GM15510 (cell line): ENCODE measurements around the gene POC1A.

Experiments
- POLR2A ChIP-seq: IDR thresholded peaks from 3 replicates; pipeline ENCODE4 v1.6.1; 2011; ENCODE audit warnings: borderline replicate concordance; ENCODE audit not compliant: insufficient read length; ENCODE audit errors: extremely low read depth

Gene POC1A

DNA sequence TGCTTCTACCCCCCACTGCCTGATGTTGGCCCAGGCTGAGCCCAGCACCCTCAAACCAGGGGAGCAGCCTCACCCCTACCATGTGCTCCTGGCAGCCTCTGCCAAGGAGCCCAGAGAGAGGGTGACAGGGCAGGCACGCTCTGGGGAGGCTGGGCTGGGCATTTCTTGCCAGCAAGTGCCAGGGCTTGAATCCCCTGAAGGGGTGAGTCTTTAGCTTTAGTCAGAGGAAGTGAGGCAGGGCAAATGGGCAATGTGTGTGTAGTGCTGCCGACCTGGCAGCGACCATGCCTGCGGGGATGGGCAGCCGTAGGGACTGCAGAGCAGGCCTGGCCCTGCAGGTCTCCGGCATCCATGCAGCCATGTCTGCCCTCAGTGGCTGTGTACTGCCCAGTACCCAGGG, 116.0 kb downstream of the POC1A start:
- no peak for TF ChIP-seq POLR2A

DNA sequence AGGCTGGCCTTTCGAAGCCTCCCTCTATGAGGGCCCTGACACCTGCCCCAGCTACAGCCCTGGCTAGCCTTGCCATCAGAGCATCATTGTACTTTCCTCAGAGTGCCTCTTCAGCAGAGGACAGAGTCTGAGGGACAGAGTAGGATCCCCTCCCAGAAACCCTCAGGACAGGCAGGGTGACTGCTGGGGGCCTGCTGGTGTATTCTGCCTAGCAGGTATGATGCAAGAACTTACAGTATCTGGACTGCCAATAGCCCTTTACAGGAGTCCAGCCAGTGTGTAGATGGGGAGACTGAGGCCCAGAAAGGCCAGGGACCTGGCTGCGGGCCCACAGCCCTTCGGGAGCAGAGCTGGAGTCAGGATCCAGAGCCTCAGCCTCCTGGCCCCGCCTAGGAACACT, 116.9 kb downstream of the POC1A start:
- TF ChIP-seq POLR2A, result no peak

DNA sequence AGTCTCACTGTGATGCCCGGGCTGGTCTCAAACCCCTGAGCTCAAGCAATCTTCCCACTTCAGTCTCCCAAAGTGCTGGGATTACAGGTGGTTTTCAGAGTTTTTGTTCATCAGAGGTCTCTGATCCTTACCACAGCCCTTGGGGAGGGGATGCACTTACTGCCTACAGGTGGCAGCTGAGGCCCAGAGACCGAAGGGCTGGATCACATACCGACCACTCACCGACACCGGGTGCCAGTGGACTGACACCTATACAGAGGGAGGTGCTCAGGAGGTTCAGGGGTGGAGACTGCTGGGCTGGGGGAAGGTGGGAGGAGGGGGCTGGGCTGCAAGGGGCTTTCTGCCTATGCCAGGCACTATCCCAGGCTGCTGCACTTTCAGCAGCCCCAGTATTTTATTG, 117.4 kb downstream of the POC1A start:
- TF ChIP-seq POLR2A, result no peak

DNA sequence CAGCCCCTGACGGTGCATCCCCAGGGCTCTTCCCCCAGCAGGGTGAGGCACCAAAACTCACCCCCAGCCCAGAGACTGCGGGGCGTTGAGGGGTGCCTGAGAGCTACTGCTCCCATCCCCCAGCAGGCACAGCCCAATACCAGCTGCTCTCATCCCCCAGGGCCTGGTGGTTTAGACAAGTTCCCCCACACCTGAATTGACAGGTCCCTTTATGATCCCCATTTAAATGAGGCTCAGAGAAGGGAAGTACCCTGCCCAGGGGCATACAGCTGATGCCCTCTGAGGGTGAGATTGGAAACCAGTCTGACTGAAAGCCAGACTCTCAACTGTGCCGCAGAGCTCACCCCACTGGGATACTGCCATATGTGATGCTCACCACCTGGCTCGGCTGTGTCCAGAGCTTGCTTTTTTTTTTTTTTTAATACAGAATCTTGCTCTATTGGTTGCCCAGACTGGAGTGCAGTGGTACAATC, 118.0 kb downstream of the POC1A start:
- TF ChIP-seq POLR2A, result no peak

DNA sequence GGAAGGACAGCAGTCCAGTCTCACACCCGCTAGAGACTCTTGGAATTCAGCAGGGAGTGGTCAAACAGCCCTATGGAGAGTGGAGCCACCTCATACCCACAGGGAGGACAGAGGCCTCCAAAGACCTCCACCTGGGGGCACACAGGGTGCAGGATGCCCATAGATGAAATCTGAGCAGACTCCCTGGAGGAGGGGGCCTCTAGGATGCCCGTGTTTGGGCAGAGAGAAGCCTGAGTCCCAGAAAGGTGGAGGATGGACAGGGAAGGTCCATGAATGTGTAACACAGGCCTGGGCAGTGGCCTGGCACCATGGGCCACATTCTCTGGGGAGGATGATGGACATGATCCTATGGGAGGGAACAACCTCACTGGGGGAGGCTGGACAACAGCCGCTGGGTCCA, 119.6 kb downstream of the POC1A start:
- no peak for TF ChIP-seq POLR2A

DNA sequence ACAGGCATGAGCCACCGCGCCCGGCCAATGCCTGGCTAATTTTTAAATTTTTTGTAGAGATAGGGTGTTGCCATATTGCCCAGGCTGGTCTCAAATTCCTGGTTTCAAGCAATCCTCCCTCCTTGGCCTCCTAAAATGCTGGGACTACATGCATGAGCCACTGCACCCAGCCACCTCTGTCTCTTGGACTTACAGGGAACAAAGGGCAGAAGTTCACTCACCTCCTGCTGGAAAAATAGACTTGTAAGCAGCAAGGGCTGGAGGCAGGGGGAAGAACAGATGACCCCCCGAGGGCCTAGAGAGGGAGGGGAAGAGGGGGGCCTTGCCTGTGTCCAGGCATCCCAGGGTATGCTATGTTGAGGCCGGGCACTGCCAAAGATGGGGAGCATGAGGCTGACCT, 120.0 kb downstream of the POC1A start:
- no peak for TF ChIP-seq POLR2A

DNA sequence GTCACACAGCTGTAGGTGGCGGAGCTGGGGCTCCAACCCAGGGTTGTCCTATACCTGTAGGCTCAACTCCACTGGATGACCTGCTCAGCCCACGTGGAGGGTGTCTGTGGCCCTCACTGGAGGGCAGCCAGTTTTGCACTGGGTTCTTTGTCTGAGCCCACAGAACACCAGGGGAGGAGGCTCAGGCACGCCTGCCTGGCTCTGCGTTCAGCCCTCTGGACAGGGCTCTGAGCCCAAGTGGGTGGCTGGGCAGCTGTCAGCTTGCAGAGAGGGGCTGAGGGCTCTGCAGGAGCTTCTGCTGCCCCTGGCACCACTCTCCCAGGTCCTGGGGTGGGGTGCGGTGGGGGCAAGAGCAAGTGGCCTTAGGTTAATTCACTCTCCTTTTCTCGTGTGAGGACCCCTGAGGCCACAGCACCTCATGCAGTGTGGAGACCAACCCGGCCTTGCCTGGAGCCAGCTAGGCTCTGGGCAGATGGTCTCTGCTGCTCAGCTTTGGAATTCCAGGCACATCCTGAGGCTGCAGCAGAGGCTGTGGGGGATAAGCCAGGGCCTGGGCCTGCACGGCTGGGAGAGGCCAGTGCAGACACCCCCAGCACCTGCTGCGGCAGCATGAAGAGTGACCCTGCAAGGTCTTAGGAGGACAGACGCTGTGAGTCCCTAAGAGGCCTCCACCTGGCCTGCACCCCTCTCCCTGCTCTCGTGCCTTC, 121.4 kb downstream of the POC1A start:
- no peak for TF ChIP-seq POLR2A

DNA sequence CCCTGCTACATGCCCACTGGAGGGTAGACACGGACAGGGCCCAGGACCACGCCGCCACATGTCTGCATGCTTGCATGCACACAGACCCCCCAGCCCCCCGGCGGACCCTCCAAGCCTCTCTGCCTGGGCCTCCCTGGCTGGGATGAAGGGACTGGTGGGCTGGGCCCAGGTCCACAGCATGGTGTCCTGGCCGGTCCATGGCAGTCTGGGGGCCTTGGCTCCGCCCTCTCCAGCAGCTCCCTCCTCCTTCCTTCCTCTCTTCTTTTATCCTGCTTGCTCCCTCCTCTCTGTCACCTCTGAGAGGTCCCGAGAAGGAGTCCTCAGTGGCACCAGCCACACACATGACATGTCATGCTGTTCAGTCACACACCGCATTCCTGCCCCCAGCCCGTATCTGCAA, 122.3 kb downstream of the POC1A start:
- TF ChIP-seq POLR2A, result no peak

DNA sequence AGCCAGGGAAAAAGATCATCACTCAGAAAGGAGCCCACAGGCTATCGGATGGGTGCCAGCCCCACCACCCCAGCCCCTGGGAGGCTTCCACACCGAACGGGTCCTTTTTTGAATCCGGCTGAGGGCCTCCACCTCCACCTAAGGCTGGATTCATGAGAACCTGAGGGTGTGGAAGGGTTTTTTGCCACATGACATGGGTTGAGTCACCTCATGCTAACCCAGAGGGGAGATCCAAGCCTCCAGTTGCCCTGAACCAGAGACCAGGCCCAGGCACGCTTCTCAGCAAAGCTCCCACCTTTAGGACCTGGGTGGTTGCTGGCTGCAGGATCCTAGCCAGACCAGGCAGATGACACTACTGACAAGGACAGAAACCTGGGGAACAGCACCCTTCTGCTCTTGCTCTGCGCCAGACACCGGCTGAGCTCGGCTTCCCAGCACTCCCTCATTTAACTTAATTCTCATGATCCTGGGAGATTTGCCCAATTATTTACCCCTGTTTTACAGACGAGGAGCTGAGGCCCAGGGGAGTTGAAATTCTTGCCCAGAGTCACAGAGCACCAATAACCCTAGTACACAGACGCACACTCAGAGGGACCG, 123.4 kb downstream of the POC1A start:
- no peak for TF ChIP-seq POLR2A

DNA sequence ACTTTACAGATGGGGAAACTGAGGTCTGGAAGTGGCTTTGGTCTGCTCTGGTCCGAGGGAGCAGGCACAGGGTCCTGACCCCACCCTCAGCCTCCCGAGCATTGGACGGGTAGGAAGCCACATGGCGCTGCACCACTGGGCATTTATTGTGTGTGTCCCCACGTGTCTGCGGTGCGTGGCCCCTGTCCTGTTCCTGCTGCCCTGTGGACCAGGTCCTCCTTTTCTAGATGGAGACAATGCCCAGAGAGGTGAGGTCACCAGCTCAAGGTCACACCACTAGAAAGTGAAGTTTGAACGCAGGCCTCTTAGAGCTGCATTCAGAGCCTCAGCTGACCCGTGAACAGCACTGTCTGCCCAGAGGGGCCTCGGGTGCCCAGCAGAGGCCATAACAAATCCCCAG, 124.7 kb downstream of the POC1A start:
- no peak for TF ChIP-seq POLR2A

DNA sequence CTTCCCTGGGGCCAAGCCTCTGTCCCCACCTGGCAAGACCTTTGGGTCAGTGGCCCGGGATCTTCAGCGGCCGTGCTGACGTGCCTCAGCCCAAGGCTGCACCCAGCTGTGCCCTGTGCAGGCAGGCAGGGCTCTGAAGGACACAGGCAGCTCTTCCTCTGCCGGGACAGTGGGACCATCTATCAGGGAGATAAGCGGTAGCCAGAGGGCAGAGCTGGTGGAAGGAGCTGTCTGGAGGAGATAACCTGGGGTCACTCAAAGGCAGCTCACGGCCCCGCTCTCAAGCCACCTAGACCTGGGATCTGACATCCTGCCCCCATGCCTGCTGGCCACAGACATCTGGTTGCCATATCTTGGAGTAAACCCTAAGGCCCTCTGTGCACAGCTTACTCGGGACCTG, 125.2 kb downstream of the POC1A start:
- TF ChIP-seq POLR2A, result no peak

DNA sequence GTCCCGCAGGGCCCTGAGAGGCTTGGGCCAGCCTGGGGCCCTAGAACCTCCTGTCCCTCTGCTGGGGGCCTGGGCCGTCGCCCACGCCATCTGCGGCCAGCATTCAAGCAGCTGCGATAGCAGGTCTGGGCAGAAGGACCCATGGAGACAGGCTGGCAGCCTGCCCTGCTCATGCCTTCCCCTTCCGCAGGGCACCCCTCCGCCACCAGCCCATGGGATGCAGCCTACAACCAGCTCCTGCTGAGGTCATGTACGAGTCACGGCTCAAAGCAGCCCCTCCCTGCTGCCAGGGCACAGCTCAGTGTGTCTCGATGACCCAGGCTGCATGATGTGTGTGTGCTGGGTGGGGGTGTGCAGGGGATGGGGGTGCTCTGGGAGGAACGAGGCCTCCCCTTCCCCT, 125.7 kb downstream of the POC1A start:
- TF ChIP-seq POLR2A, result no peak

DNA sequence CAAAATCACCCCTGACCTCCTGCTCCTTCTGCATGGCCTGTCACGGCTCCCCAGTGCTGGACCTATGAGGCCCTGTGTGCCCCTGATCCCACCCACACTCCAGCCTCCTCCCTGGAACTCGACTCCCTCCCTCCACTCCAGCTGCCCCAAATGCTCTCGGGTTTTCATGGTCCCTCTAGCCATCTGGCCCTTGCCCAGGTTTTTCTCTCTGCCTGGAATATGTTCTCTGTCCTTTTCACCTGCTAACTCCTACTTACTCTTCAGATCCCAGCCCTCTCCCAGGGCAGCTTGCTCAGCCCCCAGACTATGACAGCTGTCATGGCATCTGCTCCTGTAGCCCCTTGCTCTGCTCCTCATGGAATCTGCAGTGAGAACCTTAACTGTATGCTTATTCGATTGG, 128.2 kb downstream of the POC1A start:
- TF ChIP-seq POLR2A, result no peak

DNA sequence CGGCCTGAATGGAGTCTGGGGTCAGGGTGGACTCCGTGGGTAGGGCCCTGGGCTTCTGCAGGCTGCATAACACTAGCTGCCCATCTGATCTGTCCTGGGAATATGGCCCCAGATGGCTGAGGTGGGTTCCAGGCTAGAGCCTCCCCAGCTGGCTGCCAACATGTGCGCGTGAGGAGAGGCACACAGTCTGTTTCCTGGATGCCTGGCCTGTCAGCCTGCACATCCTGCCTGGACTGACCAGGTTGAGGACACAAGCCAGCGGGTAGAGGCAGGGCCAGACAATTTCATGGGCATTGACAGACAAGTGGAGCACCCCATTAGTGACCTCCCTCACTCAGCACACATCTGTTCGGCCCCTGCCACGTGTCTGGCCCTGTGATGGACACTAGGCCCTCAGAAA, 128.8 kb downstream of the POC1A start:
- no peak for TF ChIP-seq POLR2A
